GM21390 (cell line): ENCODE measurements around the gene NAV2.

Experiments used
- ATAC-seq: cut with Tn5 transposase; IDR thresholded peaks from one replicate; pipeline ENCODE4 v1.9.1; 2021; ENCODE audit not compliant: unreplicated experiment

The NAV2 gene

GRCh38 chr11:19774817-19775580 lies 62.4 kb downstream of the NAV2 start:
- ATAC-seq: no peak

DNA sequence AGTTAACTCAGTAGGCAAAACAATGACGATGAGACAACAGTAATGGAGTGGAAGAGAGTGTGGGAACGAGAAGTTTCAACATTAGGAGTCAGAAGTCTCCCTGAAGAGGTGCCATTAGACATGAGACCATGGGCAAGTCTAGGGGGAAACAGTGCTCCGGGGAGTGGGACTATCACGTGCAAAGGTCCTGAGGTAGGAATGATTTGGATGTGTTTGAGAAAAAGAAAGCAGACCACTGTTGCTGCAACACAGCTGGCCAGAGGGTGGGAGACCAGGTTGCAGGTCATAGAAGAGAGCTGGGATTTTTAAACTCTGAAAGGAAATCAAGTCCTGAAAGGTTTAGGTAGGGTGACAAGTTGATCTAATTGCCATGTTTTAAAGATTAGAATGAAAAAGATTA lies 63.0 kb downstream of the NAV2 start:
- no peak for ATAC-seq

- ATAC-seq: peak; percentile 39
Observed at GRCh38 chr11:19777039-19777376, 64.4 kb downstream of the NAV2 start.

GRCh38 chr11:19777377-19778102 lies 64.9 kb downstream of the NAV2 start:
- ATAC-seq: peak; percentile 73

- no peak for ATAC-seq
Observed at GRCh38 chr11:19779740-19780139, 67.1 kb downstream of the NAV2 start.

DNA sequence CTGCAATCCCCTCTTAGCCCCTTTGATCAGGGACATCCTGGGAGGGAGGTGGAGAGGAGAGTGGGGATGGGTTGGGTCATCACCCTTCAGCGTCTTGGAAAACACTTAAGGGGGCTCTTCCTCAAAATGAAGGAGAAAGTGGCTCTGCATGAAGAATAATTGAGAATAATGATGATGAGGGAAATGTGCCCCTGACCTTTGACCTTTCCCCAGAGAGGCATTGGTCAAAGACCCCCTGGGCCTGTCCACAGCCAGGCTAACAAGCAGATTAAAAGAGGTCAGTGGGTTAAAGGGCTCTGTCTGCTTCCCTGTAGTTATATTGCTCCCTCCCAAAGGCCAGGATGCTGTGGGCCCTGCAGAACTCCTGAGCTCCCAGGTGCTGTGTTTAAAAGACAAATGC lies 68.7 kb downstream of the NAV2 start:
- ATAC-seq: no peak

DNA sequence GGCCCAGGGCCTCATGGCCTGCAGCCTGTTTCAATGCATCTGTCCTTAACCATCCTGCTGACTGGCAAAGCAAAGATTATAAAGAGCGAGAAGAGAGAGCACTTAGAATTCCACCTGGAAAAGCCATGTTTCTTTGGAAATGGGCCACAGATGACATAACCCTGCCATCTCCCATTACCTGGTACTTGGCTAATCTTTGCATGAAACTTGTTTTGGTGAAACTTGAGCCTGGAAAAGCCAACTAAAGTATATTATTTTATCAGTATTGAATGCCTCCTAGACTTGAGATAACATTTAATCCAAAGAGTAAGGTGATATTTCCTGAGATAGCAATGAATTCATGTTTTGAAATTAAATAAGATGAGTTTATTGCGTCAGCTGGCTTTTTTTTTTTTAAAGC lies 72.6 kb downstream of the NAV2 start:
- no peak for ATAC-seq

DNA sequence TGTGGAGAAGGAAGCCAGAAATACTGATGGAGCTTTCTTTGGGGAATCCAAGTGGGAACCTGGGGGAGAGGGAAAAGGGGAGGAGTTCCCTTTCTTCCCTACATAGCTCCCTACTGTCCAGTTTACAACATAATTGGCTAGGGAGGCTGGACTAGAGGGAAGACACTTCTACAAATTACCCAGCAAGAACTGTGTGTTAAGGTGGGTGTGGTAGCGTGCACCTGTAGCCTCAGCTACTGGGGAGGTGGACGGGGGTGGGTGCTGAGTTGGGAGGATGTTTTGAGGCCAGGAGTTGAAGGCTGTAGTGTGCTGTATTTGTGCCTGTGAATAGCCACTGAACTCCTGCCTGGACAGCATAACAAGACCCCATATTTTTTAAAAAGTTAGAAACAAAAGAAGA lies 74.0 kb downstream of the NAV2 start:
- ATAC-seq: no peak

- ATAC-seq: no peak
Observed at GRCh38 chr11:19788435-19788834, 75.8 kb downstream of the NAV2 start.

- ATAC-seq: no peak
Observed at GRCh38 chr11:19789245-19789644, 76.6 kb downstream of the NAV2 start.

DNA sequence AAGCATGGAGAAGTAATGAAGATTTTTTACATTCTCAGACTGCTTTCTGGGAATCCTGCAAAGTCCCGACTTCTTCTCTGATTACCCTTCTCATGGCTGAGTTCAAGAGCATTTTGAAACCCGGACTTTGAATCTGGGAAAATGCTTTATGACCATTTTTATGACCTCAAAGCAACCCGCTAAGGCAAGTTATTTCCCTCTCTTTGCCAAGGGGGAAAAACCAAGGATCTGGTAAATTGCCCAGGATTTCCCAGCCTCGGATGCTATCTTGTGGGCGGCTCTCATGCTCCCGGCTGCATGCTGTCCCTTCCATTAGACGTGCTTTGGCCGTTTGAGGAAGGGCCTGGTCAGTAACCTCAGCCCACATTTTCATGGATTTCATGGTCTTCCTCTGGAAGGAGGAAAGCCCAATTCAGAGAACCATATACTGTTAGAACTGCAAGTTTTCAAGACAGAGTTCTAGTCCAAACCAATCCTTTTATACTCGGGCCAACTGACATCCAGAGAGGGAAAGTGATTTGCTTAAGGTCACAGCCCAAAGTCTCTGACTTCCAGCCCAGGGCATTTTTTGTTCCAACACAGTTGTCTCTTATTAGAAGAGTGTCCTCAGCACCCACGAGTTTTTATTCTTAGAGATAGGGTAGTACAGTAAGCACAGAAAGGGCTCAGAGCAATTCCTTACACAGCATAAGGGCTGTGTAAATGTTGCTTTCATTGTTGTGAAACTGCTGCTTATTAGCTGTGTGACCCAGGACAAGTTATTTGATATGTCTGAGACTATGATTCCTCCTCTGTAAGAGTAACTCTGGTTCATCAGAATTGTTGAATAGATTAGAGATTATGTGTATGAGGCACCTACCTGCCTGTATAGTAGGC lies 77.4 kb downstream of the NAV2 start:
- ATAC-seq: no peak

DNA sequence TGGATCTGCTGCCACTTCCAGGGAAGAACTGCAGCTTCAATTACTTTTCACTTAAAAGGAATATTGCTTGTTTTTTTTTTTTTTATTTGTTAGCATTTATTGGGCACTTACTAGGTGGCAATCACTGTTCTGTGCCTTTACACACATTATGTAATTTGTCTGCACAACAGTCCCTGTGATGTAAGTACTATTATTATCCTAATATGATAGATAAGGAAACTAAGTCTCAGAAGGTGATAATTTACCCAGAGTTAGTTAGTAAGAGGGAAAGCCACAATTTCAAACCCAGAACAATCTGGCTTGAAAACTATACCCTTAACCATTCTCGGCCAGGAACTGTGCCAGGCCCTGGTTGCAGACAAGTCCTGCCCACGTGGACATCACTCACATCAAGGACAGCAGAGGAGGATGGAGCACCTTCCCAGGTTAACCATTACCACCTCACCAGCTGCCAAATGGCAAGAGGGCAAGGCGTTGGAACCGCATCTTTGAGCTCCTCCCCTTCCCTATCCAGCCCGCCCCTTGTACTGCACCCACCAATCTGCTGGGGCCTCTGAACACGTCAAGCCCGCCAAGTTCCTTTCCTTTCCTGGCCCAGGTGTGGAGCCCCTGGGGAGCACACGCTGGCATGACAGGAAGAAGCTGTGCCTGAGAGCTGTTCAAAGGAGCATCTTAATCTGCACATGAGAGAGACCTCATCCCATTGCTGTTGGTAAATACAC lies 78.4 kb downstream of the NAV2 start:
- peak; percentile 65 for ATAC-seq

DNA sequence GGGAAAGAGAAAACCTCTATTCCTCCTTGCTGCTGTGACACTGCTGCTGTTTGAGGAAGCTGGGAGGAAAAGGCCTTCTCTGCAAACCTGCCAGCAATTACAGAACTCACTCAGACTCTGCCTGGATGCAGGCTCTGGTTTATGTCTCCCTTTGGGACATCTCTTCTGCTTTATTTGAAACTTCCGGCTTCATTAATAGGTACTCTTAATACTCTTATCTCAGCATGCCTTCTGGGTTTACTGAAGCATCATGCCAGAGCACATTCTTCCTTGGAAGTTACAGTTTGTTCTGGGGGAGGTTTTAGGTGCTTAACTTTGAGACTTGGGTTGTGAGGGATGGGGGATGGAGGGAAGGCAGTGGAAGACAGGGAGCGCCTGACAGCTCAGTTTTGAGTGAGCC lies 79.9 kb downstream of the NAV2 start:
- ATAC-seq: no peak

DNA sequence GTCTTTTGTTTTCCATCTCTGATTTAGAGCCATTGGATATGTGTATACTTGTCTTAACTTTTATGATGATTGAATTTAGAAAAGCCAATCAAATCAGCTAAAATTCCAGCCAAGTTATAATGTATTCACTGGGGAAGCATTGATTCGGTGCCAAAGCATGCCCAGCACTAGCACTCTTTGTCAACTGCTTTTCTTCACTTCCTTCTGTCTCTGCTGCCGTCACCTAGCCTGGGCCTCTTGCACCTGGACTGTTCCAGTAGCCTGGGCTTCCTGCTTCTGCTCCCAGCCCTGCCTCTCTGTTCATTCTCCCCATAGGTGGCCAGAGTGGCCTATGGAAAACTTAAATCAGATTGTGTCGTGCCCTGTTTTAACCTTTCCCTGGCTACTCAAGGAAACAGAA lies 80.7 kb downstream of the NAV2 start:
- no peak for ATAC-seq

DNA sequence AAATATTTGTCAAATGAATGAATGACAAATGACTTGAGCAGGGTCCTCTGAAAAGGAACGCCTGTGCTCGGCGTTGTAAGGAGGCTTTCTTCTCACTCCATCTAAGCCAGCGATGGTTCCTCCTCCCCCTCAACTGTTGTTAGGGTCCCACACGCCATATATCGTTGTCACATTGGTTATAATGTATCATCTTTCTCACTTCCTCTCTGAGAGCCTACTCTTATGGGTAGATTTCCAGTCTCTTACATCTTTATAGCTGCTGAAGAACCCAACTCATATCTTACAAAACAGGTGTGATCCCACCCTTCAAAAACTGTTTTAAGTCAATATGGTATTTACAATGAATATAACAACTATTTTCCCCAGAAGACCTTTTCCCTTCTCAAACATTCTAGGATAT lies 81.5 kb downstream of the NAV2 start:
- no peak for ATAC-seq

- ATAC-seq: no peak
Observed at GRCh38 chr11:19795082-19795481, 82.4 kb downstream of the NAV2 start.

- ATAC-seq: no peak
Observed at GRCh38 chr11:19800162-19800561, 87.5 kb downstream of the NAV2 start.

DNA sequence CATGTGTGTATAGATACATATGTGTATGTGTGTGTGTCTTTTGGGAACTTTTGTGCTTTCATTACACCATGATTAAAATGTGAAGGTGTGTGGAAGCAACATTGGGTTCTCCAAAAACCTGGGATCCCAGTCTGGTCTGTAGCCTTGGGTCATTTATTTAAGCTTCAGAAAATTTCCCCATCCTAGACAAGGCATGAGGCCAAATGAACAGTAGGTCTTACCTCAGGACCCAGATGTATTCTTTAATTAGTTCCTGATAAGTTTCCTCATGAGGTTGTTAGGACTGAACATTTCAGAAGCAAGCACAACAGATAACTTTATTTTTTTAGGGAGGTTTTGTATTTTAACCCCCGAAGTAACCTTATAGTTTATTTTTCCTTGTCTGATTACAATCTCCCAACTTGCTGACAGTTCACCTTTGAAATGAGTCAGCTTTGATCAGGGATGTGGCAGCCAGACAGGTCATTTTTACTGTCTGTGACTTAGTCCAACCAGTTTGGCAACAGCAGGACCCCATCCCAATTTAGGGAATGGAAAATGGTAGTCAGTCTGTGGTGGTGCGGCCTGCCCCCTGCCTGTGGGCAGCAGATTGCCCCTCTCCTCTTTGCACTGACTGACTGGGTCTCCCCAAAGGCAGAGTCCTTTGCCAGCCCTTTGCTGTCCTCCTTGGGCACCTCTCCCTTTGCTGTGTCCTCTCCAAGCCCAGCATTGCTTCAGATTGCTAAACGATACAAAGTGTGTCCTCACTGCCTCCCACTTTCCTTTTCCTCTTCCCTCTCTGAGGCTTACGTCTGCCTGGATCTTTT lies 88.3 kb downstream of the NAV2 start:
- ATAC-seq: no peak

DNA sequence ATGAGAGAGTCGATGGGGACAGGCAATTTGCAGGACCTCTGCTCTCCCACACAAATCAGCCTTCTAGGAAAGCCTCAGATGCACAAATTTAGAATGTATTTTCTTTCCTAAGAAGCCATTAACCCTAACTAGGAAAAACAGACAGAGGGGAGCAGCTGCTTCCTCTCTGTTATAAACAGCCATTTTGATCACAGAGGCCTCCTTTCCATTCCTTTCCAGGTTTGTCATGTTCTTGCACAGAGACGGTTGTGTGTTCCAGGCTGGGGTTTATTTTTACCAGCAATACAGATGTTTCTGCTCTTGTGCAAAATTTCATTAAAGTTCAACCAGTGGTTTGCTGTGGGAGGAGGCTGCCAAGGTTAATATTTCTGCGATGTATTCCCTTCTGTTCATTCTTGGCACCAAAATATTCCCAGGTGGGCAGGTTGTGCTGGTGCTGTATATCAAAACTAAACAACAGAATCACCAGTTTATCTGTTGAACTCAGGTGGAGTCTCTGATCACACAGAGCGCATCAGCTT lies 90.2 kb downstream of the NAV2 start:
- no peak for ATAC-seq

- no peak for ATAC-seq
Observed at GRCh38 chr11:19803506-19803998, 90.9 kb downstream of the NAV2 start.
